Measurements from ENCODE around the gene RAPGEF5.

RAPGEF5 gene

DNA sequence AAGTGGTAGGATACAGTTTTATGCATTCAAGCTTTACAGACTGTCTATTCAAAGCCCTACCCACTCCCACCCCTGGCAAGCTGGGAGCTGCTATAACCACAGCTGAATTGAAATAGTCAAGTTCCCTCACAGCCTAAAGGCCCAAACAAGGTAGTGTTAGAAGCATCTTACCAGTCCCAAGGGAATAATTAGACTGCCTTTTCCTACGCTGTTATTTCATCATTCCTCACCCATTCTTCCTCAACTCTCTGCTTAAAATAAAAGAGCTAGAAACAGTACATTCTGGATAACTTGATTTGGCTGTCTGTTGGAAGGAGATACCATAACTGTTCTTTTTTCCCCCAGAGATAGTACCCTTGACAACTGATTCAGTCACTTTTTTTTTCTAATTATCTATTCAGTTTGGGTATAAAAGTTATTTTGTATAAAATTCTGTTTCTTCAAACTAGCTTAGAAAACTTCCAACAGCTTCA is 54.0 kb downstream of the RAPGEF5 start:
- Histone ChIP-seq H3K27me3 (ENCODE audit: insufficient read depth, poor library complexity, severe bottlenecking) (no peaks in the 10 kb centered on the region), H3K27ac (replicated peaks) (no peak overlapping the region), H3K4me3 (replicated peaks; ENCODE audit: insufficient read depth, low read length) (no peak overlapping the region)
- no peak for DNase-seq (ENCODE audit: low read depth in 1 of 2, low spot score in 1 of 2)
- TF ChIP-seq, protein P1, sequence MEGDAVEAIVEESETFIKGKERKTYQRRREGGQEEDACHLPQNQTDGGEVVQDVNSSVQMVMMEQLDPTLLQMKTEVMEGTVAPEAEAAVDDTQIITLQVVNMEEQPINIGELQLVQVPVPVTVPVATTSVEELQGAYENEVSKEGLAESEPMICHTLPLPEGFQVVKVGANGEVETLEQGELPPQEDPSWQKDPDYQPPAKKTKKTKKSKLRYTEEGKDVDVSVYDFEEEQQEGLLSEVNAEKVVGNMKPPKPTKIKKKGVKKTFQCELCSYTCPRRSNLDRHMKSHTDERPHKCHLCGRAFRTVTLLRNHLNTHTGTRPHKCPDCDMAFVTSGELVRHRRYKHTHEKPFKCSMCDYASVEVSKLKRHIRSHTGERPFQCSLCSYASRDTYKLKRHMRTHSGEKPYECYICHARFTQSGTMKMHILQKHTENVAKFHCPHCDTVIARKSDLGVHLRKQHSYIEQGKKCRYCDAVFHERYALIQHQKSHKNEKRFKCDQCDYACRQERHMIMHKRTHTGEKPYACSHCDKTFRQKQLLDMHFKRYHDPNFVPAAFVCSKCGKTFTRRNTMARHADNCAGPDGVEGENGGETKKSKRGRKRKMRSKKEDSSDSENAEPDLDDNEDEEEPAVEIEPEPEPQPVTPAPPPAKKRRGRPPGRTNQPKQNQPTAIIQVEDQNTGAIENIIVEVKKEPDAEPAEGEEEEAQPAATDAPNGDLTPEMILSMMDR (IDR thresholded peaks at IDR 0.05; ENCODE audit: insufficient read depth, low read length): no peak
- TF ChIP-seq POLR2AphosphoS5 (IDR thresholded peaks at IDR 0.05; ENCODE audit: low read depth): no peak
- TF ChIP-seq GABPA (IDR thresholded peaks at IDR 0.05; ENCODE audit: low read depth): no peak

DNA sequence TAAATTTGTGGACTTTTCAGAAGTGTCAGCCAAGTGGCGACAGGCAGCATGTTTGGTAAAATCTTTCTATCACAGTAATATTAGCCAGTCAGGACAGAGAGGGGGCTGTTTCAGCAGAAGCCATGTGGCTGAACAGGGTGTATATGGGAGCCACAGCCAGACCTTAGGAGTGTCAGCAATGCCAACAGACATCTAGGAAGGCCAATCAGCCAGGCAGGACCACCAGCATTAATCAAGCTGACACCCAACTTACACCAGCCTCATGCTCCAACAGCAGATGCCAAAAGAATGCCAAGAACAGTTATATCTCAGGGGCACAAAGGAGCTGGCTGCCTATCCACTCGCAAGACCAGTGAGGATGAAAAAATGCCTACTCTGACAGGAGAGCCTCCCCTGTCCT is 54.8 kb downstream of the RAPGEF5 start:
- H3K4me3 ChIP-seq (replicated peaks; ENCODE audit: insufficient read depth, low read length): no peak overlapping the region
- TF ChIP-seq SPI1 (IDR thresholded peaks at IDR 0.05; ENCODE audit: borderline replicate concordance, low read depth) (no peak), POLR2AphosphoS5 (IDR thresholded peaks at IDR 0.05; ENCODE audit: low read depth) (no peak), GABPA (IDR thresholded peaks at IDR 0.05; ENCODE audit: low read depth) (no peak)
- TF ChIP-seq, protein P1 (IDR thresholded peaks at IDR 0.05; ENCODE audit: insufficient read depth, low read length): no peak
- TF ChIP-seq, protein P2, sequence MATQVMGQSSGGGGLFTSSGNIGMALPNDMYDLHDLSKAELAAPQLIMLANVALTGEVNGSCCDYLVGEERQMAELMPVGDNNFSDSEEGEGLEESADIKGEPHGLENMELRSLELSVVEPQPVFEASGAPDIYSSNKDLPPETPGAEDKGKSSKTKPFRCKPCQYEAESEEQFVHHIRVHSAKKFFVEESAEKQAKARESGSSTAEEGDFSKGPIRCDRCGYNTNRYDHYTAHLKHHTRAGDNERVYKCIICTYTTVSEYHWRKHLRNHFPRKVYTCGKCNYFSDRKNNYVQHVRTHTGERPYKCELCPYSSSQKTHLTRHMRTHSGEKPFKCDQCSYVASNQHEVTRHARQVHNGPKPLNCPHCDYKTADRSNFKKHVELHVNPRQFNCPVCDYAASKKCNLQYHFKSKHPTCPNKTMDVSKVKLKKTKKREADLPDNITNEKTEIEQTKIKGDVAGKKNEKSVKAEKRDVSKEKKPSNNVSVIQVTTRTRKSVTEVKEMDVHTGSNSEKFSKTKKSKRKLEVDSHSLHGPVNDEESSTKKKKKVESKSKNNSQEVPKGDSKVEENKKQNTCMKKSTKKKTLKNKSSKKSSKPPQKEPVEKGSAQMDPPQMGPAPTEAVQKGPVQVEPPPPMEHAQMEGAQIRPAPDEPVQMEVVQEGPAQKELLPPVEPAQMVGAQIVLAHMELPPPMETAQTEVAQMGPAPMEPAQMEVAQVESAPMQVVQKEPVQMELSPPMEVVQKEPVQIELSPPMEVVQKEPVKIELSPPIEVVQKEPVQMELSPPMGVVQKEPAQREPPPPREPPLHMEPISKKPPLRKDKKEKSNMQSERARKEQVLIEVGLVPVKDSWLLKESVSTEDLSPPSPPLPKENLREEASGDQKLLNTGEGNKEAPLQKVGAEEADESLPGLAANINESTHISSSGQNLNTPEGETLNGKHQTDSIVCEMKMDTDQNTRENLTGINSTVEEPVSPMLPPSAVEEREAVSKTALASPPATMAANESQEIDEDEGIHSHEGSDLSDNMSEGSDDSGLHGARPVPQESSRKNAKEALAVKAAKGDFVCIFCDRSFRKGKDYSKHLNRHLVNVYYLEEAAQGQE (IDR thresholded peaks at IDR 0.05; ENCODE audit: insufficient replicate concordance, low read depth): no peak
- no peaks in the 10 kb centered on the region for H3K27me3 ChIP-seq (ENCODE audit: insufficient read depth, poor library complexity, severe bottlenecking)
- H3K27ac ChIP-seq (replicated peaks): no peak overlapping the region
- no peak for DNase-seq (ENCODE audit: low read depth in 1 of 2, low spot score in 1 of 2)

DNA sequence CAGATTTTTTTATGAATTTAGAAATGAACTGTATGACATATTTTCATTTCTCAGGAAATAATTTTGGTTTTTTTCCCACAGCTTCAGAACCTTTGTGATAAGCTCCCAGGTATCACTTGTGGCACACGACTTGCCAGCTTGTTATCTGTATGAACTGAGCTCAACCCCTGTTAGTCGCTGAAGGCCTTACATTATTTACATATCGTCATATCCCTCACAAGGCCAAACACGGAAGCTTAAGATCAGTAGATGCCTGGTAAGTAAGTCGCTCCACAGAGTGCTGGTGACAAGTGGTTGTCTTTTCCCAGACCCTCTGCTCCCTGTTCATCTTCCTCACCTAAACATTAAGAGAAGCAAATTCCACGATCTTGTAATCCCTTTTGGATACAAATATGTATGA is 55.2 kb downstream of the RAPGEF5 start:
- Histone ChIP-seq H3K4me3 (replicated peaks; ENCODE audit: insufficient read depth, low read length) (no peak overlapping the region), H3K27me3 (ENCODE audit: insufficient read depth, poor library complexity, severe bottlenecking) (no peaks in the 10 kb centered on the region), H3K27ac (replicated peaks) (no peak overlapping the region)
- DNase-seq (ENCODE audit: low read depth in 1 of 2, low spot score in 1 of 2): no peak
- TF ChIP-seq, protein P1 (IDR thresholded peaks at IDR 0.05; ENCODE audit: insufficient read depth, low read length): no peak
- TF ChIP-seq, protein P2 (IDR thresholded peaks at IDR 0.05; ENCODE audit: insufficient replicate concordance, low read depth): no peak
- TF ChIP-seq POLR2AphosphoS5 (IDR thresholded peaks at IDR 0.05; ENCODE audit: low read depth): no peak
- no peak for TF ChIP-seq SPI1 (IDR thresholded peaks at IDR 0.05; ENCODE audit: borderline replicate concordance, low read depth)
- TF ChIP-seq GABPA (IDR thresholded peaks at IDR 0.05; ENCODE audit: low read depth): no peak

DNA sequence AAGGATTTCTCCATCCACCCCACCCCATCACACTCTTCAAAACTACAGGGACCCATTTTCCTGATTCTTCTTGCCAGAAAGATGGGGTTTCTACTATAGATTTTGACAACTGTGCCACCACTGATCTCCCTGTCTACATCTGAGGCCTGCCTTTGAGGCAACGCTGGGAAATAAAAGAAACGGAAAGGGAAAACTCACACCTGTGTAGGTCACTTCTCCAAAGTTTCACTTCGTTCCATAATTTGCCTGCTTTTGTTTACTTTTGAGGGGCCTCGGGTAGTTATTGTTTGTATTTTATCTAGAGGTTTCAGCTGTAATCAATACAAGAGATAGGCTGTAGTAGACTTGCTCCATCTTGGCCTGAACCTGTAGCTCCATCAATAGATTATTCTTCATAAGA is 56.1 kb downstream of the RAPGEF5 start:
- DNase-seq (ENCODE audit: low read depth in 1 of 2, low spot score in 1 of 2): no peak
- H3K4me3 ChIP-seq (replicated peaks; ENCODE audit: insufficient read depth, low read length): no peak overlapping the region
- no peak overlapping the region for H3K27ac ChIP-seq (replicated peaks)
- TF ChIP-seq SPI1 (IDR thresholded peaks at IDR 0.05; ENCODE audit: borderline replicate concordance, low read depth) (no peak), POLR2AphosphoS5 (IDR thresholded peaks at IDR 0.05; ENCODE audit: low read depth) (no peak), GABPA (IDR thresholded peaks at IDR 0.05; ENCODE audit: low read depth) (no peak)
- TF ChIP-seq, protein P2 (IDR thresholded peaks at IDR 0.05; ENCODE audit: insufficient replicate concordance, low read depth): no peak
- TF ChIP-seq, protein P1 (IDR thresholded peaks at IDR 0.05; ENCODE audit: insufficient read depth, low read length): no peak
- H3K27me3 ChIP-seq (ENCODE audit: insufficient read depth, poor library complexity, severe bottlenecking): no peaks in the 10 kb centered on the region

Data from HL-60 (cell line).